Heart left ventricle (tissue), 13 donors: ENCODE data around the gene RAB6B.

Experiments used
- CTCF ChIP-seq, 12 donors: fragments of 200-600 bp; sonication (generic) in 4 of 12; IDR thresholded peaks; one replicate each; pipeline versions ENCODE4 v1.5.0 to v1.8.0; 2018 to 2022; ENCODE audit warnings: antibody characterized with exemption in 12 of 12, mild to moderate bottlenecking in 5 of 12
- POLR2A ChIP-seq, 2 donors: fragments of 450-650 bp; IDR thresholded peaks; one replicate each; pipeline ENCODE4 v1.6.1; 2017; ENCODE audit warnings: antibody characterized with exemption in 2 of 2, mild to moderate bottlenecking in 2 of 2, moderate library complexity in 2 of 2
- donor health status: ischemic (EF 13 %, LVEDD 7.1; RV severe dilation, severe dysfunction).
- donor health status: DM: no; HTN: yes; CAD: no.
- donor health status: DM: no; HTN: no; CAD: no.
- donor health status: ischemic (EF 25% LVEDD 6.9; RV normal size, moderate dysfunction).
- donor health status: ischemic (EF 25% LVEDD 5.7; RV mildly dilated, moderate dysfunction).
- donor health status: ischemic (EF 35%, LVEDD 5.7; RV mildly dilated, moderate dysfunction).
- donor health status: nonischemic (EF 11% LVEDD 7.7; RV severe dilation, severe dysfunction).
- donor health status: DM: yes; HTN: yes; CAD: no.
- donor health status: PGD.
- donor health status: ischemic (EF 29% LVEDD 5.4; RV normal size, mild dysfunction).
- donor health status: nonischemic (EF 23%, LVEDD 6.1; RV moderate dilation, normal function).

- TF ChIP-seq CTCF (IDR thresholded peaks at IDR 0.05), result no peak
- TF ChIP-seq POLR2A (IDR thresholded peaks at IDR 0.05), result no peak
These were observed 500 bp upstream of the RAB6B start for GRCh38 chr3:133896002-133896761.
